CD4-positive, alpha-beta T cell treated with Interleukin-10 for 1 hour (primary cell): Measurements from ENCODE around the gene WNT11.
A peak's percentile ranks its signal among the peaks of the same experiment; 100 is the strongest.

Source experiments
- DNase-seq: peaks from one replicate; pipeline ENCODE4 v3.0.0-alpha.2; 2020

Gene WNT11

DNA sequence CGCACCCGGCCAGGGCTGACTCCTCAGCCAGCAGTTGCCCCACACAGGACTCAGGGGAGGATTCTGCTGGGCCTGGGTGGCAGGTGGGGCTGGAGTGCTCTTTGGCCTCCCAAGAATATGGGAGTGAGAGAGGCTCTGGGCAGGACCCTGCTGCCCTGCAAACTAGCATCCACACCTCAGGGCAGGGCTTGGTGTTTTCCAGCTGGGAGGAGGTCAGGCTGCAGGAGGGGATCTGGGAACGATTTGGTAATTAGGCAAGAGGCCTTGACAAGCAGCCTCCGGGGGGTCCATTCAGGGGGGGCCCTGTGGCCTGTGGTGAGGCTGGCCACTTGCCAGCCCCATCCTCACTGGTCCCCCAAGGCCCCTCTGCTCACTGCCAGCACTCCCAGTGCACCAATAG lies 35.8 kb downstream of the WNT11 start:
- DNase-seq = no peak

DNA sequence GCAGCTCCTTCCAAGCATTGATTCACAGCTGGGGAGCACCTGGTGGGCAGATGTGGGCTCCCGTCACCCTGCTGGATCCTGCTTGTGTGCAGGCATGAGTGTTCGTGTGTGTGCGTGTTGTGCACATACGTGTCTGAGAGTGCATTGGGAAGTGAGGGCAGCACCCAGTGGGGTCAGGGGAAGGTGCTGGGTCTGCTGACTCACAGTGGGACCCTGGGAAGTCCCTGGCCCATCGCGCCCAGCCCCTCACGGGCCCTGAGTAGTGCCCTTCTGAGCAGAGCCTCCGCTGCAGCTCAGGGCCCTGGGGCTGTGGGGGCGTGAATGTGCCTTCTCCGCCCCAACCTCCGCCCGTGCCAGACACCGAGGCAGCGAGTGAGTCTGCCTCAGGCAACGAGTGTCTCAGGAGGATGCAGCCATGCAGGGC lies 36.8 kb downstream of the WNT11 start:
- DNase-seq = no peak

DNA sequence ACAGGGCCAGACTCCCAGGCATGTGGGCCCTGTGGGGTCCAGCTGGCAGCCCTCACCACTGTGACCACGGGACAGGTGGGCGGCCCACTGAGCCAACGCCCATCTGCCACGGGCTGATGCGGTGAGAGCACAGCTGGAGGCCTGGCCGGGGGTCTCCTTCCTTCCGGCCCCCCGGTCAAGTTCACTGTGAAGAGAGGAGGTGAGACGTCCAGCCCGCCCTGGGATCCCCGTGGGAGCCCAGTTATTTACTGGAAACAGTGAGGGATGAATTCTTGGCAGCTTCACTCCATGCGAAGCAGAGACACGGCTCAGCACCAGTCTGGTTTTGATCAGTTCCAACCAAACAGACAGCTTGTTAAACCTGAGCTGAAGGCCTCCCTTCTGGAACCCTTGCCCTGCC lies 38.7 kb downstream of the WNT11 start:
- no peak for DNase-seq

DNA sequence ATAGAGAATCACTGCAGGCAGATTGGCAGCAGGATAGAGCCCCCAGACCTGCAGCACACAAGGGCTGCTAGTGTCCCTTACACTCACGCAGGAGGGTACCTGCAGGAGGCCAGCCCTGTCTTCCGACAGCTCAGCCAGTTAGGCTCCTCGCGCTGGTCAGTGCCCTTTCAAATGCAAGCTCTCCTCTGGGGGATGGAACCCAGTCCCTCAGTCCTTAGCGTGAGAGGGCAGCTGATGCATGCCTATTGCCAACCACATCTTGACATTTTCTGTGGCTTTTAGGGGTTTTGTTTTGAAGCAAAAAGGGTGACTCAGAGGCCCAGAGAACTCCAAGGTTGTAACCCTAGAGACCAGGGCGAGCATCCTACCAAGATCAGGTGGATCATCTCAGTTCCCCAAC lies 40.0 kb downstream of the WNT11 start:
- DNase-seq = no peak

DNA sequence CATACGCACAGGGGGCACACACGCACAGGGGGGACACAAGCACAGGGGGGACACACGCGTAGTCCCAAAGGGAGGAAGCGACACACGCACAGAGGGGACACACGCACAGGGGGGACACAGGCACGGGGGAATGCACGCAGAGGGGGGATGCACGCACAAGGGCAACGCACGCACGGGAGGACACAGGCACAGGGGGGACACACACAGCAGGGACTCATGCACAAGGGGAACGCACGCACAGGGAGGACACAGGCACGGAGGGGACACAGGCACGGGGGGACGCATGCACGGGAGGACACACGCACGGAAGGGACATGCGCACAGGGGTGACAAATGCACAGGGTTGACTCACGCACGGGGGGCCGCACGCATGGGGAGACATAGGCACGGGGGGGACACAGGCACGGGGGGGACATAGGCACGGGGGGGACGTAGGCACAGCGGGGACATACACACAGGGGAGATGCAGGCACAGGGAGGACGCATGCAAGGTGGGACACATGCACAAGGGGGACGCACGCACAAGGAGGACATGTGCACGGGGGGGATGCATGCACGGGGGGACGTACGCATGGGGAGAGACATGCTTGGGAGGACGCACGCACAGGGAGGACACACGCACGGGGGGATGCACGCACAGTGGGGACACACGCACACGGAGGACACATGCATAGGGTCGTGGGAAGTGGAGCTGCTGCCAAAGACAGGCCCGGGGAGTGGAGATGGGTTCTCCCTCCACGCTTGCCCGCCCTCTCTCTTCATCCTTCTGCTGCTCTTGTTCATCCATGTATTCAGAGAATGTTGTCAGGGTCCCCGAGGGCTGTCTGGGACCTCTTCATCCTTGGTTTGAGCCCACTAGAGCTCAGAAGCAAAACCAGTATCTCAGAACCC lies 41.2 kb downstream of the WNT11 start:
- DNase-seq = no peak

DNA sequence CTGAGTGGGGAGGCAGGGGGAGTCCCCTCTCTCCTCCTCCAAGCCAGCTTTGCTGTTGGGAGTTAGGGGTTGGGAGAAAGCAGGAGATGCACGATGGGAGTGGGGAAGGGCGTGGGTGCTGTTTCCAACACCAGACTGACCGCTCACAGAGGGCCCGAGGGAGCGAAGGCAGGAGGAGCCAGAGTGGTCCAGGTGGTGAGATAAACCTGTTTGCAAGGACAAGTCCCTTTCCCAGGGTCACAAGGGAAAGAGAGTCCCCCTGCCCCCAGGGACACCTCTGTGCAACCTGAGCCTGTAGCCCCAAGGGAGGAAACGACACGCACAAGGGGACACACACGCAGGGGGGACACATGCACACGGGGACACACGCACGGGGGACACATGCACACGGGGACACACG lies 42.2 kb downstream of the WNT11 start:
- DNase-seq = no peak

DNA sequence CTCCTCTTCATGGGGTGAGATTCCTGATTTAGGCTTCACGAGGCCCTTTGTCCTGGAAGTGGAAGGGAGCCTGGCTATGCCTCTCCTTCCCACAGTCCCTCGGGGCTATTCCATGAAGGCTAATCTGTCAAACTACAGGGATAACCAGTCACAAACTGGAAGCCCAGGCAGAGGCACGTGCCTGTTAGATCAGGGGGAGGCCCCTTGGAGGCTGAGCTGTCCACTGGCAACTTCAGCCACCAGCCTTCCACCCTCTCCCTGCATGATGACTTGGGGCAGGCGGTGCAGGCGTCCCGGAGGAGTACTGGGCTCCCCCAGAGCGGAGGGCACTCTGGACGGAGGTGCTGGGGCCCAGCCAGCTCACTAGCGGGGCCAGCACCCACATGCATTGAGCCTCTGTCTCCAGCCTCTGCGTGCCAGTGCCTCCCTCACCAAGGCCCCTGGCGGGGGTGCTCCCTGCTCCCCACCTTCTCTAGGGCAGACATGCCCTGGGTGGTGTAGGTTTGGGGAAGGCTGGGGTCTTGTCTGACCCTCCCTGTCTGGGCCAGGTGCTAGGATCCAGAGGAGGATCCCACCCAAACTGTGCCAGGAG lies 42.9 kb downstream of the WNT11 start:
- no peak for DNase-seq

DNA sequence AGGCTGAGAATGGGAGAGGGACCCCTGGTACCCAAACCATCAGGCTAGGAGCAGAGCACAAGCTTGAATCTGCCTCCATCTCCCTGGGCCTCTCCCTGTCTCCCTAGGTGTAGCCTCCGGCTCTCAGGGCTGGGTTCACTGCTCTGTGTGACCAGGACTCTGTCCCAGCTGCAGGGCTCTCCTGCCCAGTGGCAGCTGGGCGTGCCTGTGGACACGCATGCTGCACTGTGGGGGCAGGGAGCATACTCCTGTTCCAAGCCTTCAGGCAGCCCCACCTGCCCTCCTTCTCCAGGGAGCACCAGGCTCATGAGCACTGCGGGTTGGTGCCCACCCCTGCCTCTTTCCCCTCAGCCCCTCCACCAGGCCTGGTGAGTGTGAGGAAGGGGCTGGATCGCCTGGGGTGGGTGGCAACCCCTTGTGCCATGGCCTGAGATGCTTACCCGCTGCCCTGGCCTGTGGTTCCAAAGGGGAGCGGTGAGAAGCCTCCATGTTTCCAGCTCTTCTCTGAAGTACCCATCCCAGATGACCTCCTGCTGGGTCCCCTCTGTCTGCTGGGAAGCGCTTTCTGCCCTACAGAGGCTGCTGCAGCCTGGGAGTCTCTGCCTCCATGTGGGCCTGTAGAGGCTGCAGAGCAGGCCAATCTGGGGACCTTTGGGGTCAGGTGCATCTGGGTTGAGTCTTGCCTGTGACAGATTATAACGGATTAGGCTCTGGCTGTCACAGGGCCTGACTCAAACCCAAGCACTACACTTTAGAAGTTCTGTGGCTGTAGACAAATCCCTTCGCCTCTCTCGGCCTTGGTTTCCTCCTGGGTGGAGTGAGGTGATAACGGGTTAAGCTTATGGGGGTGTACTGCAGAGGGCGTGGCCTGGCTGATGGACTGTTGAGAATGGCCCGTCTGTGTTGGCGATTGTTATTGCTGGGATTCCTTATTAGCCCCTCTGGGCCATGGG lies 43.7 kb downstream of the WNT11 start:
- DNase-seq = no peak

DNA sequence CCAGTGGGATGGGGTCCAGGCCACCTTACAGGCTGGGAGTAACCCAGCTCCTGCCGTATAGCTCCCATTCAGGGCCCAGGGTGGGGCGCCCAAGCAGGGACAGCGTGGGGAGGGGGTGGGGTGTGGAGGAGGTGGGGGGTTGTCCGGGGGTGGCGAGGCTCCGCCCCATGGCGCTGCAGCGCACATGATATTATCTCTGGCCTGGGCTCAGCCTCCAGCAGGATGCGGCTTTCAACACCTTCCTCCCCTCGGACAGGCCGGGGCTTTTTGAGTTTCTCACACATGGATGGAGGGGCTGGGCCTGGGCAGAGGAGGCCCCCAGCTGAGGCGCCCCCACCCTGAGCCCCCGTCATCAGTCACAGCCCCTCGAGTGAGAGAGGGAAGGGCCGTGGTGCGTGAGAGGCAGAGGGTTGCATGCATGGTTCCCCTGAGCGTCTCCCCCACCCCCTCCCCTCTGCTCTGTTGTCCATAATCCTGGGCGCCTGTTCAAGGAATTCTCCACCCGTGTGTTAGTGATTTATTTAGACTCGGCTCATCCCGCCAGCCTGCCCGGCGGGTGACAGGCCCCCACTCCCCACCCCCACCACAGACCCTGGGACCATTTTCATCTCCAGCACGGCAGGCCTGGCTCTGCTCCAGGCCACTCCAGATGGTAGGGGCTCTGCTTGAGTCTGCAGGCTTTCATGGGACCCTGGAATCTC lies 44.9 kb downstream of the WNT11 start:
- DNase-seq = no peak

DNA sequence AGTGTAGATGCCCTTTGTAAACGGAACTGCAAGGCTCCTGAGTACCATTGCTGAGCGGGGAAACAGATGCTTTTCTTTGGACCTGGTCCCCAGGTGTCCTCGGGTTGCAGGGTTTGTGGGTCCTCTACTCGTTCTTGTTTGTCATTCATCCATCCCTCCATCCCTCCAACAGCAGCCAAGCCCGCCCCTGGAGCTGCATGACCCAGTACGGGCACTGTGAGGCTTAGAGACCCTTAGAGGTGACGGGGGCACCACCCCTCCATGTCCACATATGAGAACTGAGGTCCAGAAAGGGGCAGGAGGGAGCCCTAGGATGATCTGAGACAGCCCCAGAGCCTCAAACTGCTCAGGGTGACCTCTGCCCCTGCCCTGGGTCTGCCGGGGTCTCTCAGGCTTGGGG lies 45.4 kb downstream of the WNT11 start:
- no peak for DNase-seq

DNA sequence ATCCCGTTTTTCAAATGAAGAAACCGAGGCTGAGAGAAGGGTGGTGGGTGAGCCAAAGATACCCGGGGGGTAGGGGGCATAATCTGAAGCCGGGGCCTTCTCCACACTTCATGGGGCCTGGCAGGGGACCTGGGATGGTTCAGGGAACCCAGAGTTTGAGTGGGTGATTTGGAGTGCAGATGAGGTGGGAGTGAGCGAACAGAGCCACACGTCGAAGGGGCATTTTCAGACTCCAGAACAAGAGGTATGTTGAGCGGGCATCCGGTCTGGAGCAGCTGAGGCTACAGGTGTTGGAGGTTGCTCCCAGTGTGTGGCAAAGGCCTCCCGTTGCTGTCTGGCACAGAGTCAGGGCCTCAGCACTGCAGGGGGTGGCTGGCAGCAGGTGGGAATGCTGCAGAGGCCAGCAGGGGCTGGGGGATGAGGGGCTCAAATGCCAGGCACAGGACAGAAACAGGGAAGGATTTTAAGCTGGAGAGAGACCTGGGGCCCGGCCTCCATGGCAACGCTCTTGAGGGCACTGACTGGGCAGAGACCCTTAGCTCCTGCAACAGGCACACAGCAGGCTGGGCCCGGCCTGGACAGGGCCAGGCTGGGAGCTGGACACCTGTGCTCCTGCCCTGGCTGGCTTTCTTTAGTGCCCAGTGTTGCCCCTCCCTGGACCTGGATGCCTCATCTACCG lies 46.2 kb downstream of the WNT11 start:
- no peak for DNase-seq

DNA sequence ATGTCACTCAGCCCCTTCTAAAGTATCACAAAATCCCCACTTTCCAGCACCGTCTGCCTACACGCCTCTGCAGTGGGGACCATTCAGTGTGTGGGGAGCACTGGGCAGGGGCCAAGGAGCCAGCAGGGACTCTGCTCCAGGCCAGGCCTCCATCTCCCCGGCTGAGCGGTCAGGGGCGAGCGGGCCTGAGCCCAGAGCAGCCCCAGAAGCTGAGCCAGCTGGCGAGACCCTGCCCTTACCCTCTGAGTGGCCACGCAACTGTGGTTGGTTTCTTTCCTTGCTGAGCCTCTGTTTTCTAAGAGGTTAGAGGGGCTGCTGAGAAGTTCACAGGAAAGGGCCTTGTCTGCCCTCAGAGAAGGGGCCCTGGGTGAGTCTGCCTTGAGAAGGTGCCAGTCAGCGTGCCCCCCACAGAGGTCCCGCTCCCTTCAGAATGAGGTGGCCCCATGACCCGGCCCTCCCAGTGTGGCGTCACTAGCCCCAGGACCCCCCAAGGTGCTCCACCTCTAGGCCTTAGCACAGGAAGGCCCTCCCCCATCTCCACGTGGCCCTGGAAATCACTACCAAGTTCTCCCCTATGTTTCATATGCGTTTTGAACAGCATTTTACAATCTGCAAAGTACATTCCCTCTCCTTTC lies 46.9 kb downstream of the WNT11 start:
- no peak for DNase-seq

DNA sequence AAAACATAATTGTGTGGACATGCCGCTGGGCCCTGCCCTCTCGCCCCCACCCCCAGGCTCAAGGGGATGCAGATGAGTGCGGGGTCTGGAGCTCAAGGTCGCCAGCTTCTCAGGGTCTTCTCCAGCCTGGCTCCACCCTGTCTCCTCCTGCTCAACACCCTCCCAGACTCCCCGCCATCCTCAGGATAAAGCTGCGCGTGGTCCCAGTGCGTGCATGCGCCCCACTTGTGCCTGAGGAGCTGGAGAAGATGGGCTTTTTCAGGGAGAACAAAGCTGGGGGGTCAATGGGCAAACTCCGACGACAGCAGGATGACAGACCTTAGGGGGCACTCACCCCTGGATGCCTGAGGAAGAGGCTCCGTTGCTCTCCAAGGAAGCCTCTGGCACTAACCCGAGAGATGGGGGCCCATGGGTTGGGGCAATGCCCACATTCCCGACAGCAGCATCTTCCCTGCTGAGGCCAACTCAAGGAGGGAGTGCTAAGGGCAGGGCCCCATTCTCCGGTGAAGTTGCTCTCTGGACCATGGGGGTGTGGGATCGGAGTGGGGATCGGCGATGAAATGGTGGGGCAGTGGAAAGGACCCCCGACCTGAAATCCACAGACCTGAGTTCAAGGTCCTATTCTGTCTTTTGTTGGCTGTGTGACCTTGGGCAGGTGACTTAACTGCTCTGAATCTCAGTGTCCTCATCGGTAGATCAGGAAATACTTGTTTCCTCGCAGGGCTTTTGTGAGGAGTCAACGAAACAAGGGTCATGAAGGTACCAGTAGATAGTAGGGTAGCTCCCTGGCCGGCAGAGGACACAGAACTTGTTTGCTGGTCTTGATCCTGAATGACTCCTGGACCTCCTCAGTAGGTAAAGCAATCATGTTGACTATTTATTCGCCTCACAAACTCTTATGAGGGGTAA lies 47.7 kb downstream of the WNT11 start:
- DNase-seq = no peak

DNA sequence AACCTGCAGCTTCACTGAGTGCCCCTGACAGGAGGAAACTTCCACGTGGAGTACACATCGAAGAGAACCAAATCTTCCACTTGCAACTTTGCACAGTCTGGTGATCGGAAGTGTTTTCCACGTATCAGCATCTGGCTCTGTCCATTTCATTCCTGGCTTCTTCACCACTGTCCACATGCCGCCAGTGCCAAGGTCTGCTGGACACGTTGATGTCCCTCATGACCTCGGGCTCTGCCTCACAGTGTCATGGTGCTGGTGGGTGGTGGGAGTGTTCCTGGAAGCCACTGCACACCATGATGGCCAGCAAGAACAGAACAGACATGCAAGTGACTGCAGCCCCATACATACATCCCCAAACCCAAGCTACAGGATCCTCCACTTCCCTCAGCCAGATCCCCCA lies 48.4 kb downstream of the WNT11 start:
- DNase-seq = no peak

DNA sequence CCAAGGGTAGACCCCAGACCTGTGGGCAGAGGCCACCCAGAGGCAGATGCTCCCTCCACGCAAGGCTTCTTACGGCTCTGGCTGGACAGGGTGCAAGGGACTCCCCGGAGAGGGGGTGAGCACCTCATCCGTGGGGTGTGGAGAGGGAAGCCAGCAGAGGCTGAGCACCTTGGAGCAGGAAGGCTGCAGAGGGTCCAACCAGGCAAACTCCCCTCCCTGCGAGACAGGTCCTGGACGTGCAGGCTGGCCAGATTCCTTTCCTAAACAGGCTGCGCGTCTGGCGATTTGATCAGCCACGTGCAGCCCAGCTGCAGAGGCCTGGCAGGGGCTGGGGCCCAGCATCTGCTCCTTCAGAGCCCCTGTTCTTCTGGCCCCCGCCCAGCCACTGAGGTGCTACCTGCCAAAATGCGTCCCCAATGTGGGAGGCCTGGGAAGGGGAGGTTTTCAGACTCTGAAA lies 49.3 kb downstream of the WNT11 start:
- DNase-seq = no peak

DNA sequence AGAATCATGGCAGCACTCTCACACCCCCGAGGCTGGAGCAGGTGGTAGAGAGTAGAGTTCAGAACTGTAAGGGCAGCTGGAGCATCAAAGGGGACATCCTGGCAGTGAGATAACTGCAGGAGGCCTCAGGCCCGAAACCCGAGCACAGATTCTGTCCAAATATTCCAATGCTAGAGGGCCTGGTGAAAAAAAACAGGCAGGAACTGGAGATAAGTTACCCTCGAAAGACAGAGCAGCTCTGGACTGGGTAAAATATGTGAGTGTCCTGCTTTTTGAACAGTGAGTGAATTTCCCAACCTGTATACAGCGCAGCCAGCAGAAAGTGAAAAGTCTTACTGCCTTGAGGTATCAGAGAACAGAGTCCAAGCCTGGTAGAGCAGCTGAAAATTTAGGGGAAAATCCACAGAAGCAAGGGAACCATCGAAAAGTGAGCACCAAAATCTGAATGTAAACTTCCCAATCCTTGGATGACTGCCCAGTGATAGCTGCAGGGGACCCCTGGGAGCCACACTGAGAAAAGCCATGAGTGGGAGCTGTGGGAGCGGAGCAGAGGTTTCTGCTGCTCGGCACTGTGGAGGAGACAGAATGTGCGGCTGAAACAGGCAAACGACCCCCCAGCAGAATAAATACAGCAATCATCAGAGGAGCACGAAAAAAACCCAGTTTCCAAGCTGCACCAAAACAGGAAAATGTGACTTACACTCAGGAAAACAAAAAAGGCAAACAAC lies 50.6 kb downstream of the WNT11 start:
- no peak for DNase-seq

DNA sequence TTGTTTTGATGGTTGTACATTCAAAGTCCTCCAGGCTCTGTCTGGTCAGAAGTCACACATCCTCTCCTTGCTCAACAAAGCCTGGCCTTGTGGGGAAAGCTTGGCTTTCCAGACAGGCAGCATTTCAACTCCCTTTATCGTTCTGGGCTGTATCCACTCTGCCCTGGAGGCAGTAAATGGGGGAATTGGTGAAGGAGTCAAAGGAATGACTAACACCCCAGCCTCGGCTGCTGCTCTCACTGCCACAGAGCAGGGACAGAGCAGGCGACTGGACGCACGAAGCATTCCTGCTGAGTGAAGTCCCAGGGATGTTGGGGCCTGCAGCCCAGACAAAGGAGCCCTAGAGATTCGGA lies 52.8 kb downstream of the WNT11 start:
- no peak for DNase-seq

DNA sequence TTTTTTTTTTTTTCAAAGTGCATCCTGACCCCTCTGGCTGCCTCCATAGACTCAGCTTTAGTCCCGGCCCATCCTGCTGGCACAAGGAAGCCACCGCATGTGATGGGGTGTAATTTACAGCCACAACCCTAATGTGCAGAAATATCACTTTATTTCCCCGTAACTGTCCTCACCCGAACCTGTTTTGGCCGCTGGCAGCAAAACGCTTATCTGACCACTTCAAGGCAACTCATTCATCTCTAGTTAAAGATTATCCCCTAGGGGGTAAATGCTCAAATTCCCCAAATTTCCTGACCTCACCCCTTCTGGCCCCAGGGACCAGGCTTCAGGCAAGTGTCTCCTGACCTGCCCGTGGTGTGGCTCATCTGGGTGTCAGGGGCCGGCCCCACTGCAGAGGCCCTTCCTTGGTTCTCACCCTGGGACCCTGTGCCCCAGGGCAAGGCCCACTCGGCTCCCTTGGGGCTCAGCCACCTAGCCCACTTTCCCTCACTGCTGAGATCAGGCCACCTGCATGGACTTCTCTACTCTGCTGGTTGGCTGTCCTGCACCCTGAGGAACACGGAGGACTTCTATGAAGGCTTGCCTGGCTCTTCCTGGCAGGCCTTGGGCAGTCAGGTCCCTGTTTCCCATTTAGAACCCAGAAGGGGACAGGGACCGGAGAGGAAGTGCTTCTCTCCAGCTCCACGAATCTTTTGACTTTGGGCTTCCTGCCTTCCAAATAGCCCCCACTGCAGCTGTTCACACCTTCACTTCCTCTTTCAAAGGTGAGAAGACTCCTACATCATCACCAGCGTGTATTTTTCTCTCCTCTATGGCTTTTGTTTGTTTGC lies 53.3 kb downstream of the WNT11 start:
- DNase-seq = peak; percentile 33

DNA sequence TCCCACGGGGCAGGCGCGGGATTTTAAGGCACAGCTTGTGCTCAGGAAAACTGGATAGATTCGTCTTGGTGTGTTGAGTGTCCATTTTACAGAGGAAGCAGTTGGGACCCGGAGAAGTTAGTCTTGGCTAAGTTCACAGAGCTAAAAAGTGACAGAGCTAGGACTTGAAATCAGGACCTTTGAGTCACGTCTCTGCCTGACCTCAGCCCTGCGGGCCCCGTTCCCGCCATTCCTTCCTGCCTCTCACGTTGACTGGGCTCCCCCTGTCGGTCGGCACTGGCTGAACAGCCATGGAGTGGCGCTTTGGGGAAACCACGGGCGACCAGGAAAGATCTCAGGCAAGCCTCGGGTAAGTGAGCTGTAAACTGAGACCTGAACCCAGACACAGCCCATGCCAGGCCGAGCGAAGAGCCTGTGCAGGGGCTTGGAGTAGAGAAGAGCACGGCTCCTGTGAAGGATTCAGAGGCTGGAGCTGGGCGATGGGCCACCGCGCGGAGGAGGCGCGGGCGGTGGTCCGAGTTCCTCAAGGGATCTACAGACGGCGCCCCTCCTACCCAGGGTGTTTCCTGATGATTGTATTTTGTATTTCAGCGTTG lies 54.1 kb downstream of the WNT11 start:
- DNase-seq = peak; percentile 80
